Renal cortical epithelial cell (primary cell): ENCODE results near the gene FAM187B. TPM values are rescaled to one million over a fixed set of nuclear protein-coding genes. Genes with fewer than 3 reads are reported as not detected.

Source experiments
- DNase-seq: peaks from one replicate; pipeline ENCODE4 v3.0.0-alpha.2; 2011; ENCODE audit warnings: low read depth
- total RNA-seq: library from RNA; depleted of rRNA; stranded (reverse); fragments of >200 nt; gene quantifications from 2 replicates; pipeline ENCODE4 v1.2.3, GENCODE V29; 2014

The FAM187B gene
- total RNA-seq, 1 donor from 2014 or later, result not detected

- DNase-seq, result no peak
Measured at GRCh38 chr19:35178701-35179100, 49.8 kb downstream of the FAM187B start.

- no peak for DNase-seq
Measured at GRCh38 chr19:35177377-35178274, 50.9 kb downstream of the FAM187B start.

GRCh38 chr19:35176181-35176570 is 52.4 kb downstream of the FAM187B start:
- DNase-seq, result no peak

Other genes with a start within 250 kb of the FAM187B start
- 9.9 and 31.7 TPM in 2 replicates for gene GRAMD1A, start 228.4 kb downstream of the FAM187B start, total RNA-seq
- 0.52 and 2.7 TPM in 2 replicates for gene SCN1B, start 198.3 kb downstream of the FAM187B start, total RNA-seq
- gene HPN, start 187.0 kb downstream of the FAM187B start, total RNA-seq, result 1.2 and 4.2 TPM in 2 replicates
- gene FXYD3, start 112.9 kb downstream of the FAM187B start, total RNA-seq, result not detected in 2 replicates
- not detected in 2 replicates for gene LGI4, start 93.7 kb downstream of the FAM187B start, total RNA-seq
- gene FXYD1, start 89.9 kb downstream of the FAM187B start, total RNA-seq, result not detected in 2 replicates
- gene FXYD7, start 85.5 kb downstream of the FAM187B start, total RNA-seq, result not detected in 2 replicates
- 7.2 and 10.1 TPM in 2 replicates for gene FXYD5, start 74.0 kb downstream of the FAM187B start, total RNA-seq
- 26.6 and 42.8 TPM in 2 replicates for gene LSR, start 20.3 kb upstream of the FAM187B start, total RNA-seq
- 29.2 and 49.7 TPM in 2 replicates for gene USF2, start 40.2 kb upstream of the FAM187B start, total RNA-seq
- gene HAMP, start 53.8 kb upstream of the FAM187B start, total RNA-seq, result 0.05 TPM in 1 of 2 replicates, not detected in the other
- not detected in 2 replicates for gene MAG, start 63.4 kb upstream of the FAM187B start, total RNA-seq
- gene CD22, start 100.4 kb upstream of the FAM187B start, total RNA-seq, result not detected in 2 replicates
- not detected in 2 replicates for gene FFAR1, start 119.2 kb upstream of the FAM187B start, total RNA-seq
- not detected in 2 replicates for gene FFAR3, start 129.7 kb upstream of the FAM187B start, total RNA-seq
- not detected in 2 replicates for gene GPR42, start 142.3 kb upstream of the FAM187B start, total RNA-seq
- not detected in 2 replicates for gene FFAR2, start 219.5 kb upstream of the FAM187B start, total RNA-seq